ENCODE results near the gene MFN2.

MFN2 gene

DNA sequence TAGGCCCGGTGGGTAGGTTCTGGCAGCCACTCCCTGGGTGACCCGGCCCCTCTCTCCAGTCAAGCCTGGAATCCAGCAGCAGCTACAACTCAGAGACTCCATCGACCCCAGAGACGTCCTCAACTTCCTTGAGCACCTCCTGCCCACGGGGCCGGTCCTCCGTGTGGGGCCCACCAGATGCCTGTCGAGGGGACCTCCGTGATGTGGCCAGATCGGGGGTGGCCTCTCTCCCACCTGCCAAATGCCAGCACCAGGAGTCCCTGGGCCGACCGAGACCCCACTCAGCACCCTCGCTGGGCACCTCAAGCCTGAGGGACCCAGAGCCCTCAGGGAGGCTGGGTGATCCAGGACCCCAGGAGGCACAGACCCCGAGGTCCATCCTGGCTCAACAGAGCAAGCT is 41.8 kb downstream of the MFN2 start:
- TF ChIP-seq, protein P1, sequence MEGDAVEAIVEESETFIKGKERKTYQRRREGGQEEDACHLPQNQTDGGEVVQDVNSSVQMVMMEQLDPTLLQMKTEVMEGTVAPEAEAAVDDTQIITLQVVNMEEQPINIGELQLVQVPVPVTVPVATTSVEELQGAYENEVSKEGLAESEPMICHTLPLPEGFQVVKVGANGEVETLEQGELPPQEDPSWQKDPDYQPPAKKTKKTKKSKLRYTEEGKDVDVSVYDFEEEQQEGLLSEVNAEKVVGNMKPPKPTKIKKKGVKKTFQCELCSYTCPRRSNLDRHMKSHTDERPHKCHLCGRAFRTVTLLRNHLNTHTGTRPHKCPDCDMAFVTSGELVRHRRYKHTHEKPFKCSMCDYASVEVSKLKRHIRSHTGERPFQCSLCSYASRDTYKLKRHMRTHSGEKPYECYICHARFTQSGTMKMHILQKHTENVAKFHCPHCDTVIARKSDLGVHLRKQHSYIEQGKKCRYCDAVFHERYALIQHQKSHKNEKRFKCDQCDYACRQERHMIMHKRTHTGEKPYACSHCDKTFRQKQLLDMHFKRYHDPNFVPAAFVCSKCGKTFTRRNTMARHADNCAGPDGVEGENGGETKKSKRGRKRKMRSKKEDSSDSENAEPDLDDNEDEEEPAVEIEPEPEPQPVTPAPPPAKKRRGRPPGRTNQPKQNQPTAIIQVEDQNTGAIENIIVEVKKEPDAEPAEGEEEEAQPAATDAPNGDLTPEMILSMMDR (IDR thresholded peaks at IDR 0.05; ENCODE audit: borderline replicate concordance, insufficient read depth, low read depth, low read length), result no peak

DNA sequence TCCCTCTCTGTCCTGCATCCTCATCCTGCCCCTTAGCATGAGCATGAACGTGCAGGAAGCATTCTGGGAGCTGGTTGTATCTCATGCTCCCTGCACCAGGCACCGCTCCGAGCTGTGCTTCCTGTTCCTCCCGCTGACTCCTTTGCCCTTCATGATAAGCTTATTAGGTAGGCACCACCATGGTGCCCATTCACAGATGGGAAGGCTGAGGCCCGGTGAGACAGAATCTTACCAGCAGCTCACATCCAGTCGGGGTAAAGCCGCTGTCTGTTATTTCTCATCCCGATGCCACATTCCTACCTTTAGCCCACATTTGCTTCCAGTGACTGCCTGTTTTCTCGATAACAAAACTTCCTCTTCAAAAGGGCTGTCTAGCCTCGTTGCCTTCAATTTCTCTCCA is 46.3 kb downstream of the MFN2 start:
- TF ChIP-seq, protein P1 (IDR thresholded peaks at IDR 0.05; ENCODE audit: borderline replicate concordance, insufficient read depth, low read depth, low read length), result no peak

More for the DNA sequence above, 41.8 kb downstream of the MFN2 start:
- H3K4me3 ChIP-seq (ENCODE audit: low read depth, low read length), result no peak overlapping the region

DNA sequence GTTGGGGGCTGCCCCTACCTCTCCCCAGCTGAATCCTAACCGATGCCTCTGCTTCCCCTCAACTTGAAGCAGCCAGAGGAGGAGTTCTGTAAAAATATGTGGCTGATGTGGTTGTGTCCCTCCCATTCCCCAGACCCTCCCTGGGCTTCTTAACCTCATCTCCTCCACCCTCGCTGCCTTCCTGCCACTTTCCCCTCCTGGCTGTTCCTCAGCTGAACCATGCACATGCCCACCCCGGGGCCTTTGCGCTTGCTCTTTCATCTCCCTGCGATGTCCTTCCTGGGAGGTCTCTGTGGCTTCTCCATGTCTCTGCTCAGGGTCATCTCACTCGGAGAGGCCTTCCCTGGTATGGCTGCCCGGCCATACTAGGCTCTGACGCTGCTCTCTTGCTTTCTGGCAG is 48.0 kb downstream of the MFN2 start:
- H3K4me3 ChIP-seq (ENCODE audit: low read depth, low read length), result no peak overlapping the region

More for the DNA sequence above, 46.3 kb downstream of the MFN2 start:
- H3K4me3 ChIP-seq (ENCODE audit: low read depth, low read length), result no peak overlapping the region

DNA sequence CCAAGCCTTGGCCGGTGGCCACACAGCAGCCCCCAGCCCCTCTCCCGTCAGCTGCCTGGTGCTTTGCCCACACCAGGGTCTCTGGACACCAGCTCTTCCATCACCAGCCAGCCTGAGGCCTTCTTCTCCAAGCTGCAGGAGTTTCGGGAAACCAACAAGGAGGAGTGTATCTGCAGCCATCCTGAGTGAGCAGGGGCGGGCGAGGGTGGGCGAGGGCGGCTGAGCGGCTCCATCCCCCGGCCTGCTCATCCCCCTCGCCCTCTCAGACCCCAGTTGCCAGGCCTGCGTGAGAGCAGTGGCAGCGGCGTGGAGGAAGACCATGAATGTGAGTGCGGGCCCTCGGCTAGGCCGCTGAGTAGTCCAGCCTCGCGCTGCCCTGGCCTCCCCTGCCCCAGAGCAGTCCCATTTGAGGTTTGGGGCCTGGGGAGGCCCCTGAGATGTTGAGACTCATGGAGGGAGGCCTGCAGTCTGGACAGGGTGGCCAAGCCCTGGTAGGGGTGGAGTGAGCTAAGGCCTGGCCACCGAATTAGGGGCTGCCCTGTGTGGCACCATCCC is 48.8 kb downstream of the MFN2 start:
- no peak overlapping the region for H3K4me3 ChIP-seq (ENCODE audit: low read depth, low read length)
- TF ChIP-seq, protein P1 (IDR thresholded peaks at IDR 0.05; ENCODE audit: borderline replicate concordance, insufficient read depth, low read depth, low read length), result no peak

More for the DNA sequence above, 48.0 kb downstream of the MFN2 start:
- TF ChIP-seq, protein P1 (IDR thresholded peaks at IDR 0.05; ENCODE audit: borderline replicate concordance, insufficient read depth, low read depth, low read length), result no peak

DNA sequence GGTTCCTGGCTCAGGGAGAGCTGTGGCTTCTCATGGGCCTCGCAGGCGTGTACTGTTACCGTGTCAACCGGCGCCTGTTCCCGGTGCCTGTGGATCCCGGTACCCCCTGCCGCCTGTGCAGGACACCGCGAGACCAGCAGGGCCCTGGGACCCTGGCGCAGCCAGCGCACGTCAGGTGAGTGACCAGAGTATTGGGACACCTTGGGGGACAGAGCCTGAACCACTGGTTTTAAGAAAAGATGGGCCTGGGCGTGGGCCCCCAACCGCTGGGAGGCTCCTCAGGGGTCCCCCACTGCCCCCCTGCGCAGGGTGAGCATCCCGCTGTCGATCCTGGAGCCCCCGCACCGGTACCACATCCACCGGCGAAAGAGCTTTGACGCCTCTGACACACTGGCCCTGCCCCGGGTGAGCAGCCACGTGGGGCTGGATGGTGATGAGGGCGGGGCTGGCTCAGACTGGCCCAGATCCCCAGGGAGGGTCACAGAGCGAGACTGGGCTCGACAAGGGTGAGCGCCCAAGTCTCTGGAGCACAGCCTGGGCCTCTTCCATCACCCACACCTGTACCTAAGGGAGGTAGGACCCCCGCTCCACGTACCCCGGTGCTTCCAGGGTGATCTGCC is 49.6 kb downstream of the MFN2 start:
- TF ChIP-seq, protein P1 (IDR thresholded peaks at IDR 0.05; ENCODE audit: borderline replicate concordance, insufficient read depth, low read depth, low read length), result no peak
- H3K4me3 ChIP-seq (ENCODE audit: low read depth, low read length), result no peak overlapping the region

DNA sequence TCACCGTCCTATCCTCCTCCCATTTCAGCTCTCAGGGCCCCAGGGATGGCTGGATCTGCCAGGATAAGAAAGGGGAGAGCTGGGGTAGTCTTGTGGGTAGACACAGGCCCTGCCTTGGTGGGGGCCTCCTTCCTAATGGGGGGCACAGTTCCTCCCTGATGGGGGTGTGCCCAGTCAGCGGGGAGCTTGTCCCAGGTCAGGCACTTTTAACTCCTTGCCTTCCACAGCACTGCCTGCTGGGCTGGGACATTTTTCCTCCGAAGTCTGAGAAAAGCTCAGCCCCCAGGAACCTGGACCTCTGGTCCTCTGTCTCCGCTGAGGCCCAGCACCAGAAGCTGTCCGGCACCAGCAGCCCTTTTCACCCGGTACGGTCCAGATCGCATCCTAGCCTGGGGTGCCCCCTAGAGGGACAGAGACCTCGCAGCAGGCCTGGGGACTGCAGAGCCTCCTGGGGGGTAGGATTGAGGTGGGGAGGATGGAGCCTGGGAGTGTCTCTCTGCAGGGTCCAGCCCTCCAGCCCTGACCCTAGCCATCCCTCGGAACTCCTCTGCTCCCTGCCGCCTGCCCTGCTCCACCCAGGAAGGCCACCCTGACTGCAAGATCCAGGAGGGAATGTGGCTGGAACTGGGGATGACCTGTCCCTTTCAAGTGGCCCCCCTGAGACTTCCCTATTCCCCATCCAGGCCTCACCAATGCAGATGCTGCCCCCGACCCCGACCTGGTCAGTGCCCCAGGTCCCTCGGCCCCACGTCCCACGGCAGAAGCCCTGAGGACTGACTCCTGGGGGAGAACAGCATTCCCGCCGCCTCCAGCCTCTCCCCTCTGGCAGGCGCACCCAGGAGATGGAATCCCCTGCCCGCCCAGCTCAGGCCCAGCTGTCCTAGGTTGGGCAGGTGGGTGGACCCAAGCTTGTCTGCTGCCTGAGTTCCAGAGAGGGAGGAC is 51.1 kb downstream of the MFN2 start:
- TF ChIP-seq, protein P1 (IDR thresholded peaks at IDR 0.05; ENCODE audit: borderline replicate concordance, insufficient read depth, low read depth, low read length), result peak; percentile 88
- H3K4me3 ChIP-seq (ENCODE audit: low read depth, low read length), result no peak overlapping the region

Data from GM12875 (cell line).